ENCODE results near the gene MPPED2. TPM values are rescaled to one million over a fixed set of nuclear protein-coding genes. Genes with fewer than 3 reads are reported as not detected.

The MPPED2 gene
- total and polyA plus RNA-seq, 10 of the 15 experiments (the other 5 are each of a cell fraction or from before 2014, with no cell fraction given), result not detected

DNA sequence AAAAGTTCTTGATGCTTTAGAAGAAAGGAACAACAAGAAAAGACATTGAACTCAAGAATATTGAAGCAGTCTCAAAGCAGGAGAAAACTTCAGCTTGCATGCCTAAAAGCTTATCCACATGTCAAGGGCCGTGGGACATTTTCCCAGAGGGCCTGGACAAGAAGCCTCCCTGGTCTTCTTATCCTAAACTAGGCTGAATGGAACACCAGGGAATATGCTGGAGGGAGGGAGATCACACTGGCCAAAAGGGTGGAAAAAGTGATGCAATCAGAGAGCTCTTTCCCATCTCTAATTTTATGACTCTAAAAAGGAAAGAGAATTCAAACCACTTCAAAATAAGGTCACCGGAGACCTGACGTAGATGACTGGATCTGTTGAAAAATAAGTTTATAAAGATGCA is 107.2 kb downstream of the MPPED2 start:
- WGBS (ENCODE audit: insufficient coverage, insufficient replicate concordance, low lambda C conversion rate, missing lambda C conversion rate), result 0% methylated on average over 3 of the region's 3 CpGs
- POLR2A ChIA-PET, result no interaction called here
- intact Hi-C loops (cut with micrococcal nuclease; ENCODE audit: unreplicated experiment) (no loop called here), in situ Hi-C loops (cut with MboI) (no loop called here)
- Histone ChIP-seq H3K9ac (ENCODE audit: control insufficient read depth, insufficient read depth, low read length) (no peak overlapping the region), H3K27me3 (replicated peaks in 1 of 2; ENCODE audit: control insufficient read depth in 2 of 2, insufficient read depth in 2 of 2, low read length in 1 of 2) (peaks cover 0 to 7% of the 10 kb centered on the region in 2 experiments; a peak in 1 of 4 replicates), H3K4me3 (no peak overlapping the region), H3K4me2 (ENCODE audit: control insufficient read depth, insufficient read depth) (no peak overlapping the region), H2AFZ (ENCODE audit: control insufficient read depth, low read depth, low read length) (no peak overlapping the region), H3K4me1 (ENCODE audit: control insufficient read depth, insufficient read depth, low read length) (no peaks in the 10 kb centered on the region), H3K9me3 (replicated peaks; ENCODE audit: control insufficient read depth, insufficient read depth, low read length) (no peaks in the 10 kb centered on the region), H3K27ac (ENCODE audit: control insufficient read depth, insufficient read depth) (no peak overlapping the region), H3K36me3 (ENCODE audit: control insufficient read depth in 2 of 2, insufficient read depth in 2 of 2, low read length in 1 of 2) (no peaks in the 10 kb centered on the region), H4K20me1 (ENCODE audit: control insufficient read depth, insufficient read depth) (no peaks in the 10 kb centered on the region), H3K79me2 (ENCODE audit: control insufficient read depth, insufficient read depth, low read length) (no peaks in the 10 kb centered on the region)
- no peak for ATAC-seq
- RAD21 ChIA-PET (ENCODE audit: unreplicated experiment), result no interaction called here
- CTCF ChIA-PET, result no interaction called here
- SMC1A ChIA-PET (ENCODE audit: uncharacterized antibody, unreplicated experiment), result interaction anchor here (0.6 kb wide), 1 partner anchor 173 kb away, joined by 3 read pairs; no protein-coding TSS in a partner anchor
- no peak for FAIRE-seq
- DNase-seq (ENCODE audit: low read depth, low spot score), result no peak
- BruUV-seq (replicated peaks), result no TSS peak
- TF ChIP-seq, protein P1, sequence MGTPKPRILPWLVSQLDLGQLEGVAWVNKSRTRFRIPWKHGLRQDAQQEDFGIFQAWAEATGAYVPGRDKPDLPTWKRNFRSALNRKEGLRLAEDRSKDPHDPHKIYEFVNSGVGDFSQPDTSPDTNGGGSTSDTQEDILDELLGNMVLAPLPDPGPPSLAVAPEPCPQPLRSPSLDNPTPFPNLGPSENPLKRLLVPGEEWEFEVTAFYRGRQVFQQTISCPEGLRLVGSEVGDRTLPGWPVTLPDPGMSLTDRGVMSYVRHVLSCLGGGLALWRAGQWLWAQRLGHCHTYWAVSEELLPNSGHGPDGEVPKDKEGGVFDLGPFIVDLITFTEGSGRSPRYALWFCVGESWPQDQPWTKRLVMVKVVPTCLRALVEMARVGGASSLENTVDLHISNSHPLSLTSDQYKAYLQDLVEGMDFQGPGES (IDR thresholded peaks at IDR 0.05), result no peak
- TF ChIP-seq IKZF2 (IDR thresholded peaks at IDR 0.05) (no peak), ZNF217 (IDR thresholded peaks at IDR 0.05) (no peak), SMARCA5 (IDR thresholded peaks at IDR 0.05) (no peak), NRF1 (conservative IDR thresholded peaks at IDR 0.05; ENCODE audit: low read depth, low read length) (no peak), TBL1XR1 (IDR thresholded peaks at IDR 0.05; ENCODE audit: low read depth, low read length) (no peak), ASH2L (IDR thresholded peaks at IDR 0.05; ENCODE audit: borderline replicate concordance, low read depth) (no peak), MTA2 (IDR thresholded peaks at IDR 0.05; ENCODE audit: low read depth) (no peak), GATAD2B (conservative IDR thresholded peaks at IDR 0.05; ENCODE audit: low read depth) (no peak), PAX8 (IDR thresholded peaks at IDR 0.05) (no peak)
- TF ChIP-seq, protein P2, sequence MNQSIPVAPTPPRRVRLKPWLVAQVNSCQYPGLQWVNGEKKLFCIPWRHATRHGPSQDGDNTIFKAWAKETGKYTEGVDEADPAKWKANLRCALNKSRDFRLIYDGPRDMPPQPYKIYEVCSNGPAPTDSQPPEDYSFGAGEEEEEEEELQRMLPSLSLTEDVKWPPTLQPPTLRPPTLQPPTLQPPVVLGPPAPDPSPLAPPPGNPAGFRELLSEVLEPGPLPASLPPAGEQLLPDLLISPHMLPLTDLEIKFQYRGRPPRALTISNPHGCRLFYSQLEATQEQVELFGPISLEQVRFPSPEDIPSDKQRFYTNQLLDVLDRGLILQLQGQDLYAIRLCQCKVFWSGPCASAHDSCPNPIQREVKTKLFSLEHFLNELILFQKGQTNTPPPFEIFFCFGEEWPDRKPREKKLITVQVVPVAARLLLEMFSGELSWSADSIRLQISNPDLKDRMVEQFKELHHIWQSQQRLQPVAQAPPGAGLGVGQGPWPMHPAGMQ (IDR thresholded peaks at IDR 0.05; ENCODE audit: borderline replicate concordance), result no peak
- TF ChIP-seq, protein P3, sequence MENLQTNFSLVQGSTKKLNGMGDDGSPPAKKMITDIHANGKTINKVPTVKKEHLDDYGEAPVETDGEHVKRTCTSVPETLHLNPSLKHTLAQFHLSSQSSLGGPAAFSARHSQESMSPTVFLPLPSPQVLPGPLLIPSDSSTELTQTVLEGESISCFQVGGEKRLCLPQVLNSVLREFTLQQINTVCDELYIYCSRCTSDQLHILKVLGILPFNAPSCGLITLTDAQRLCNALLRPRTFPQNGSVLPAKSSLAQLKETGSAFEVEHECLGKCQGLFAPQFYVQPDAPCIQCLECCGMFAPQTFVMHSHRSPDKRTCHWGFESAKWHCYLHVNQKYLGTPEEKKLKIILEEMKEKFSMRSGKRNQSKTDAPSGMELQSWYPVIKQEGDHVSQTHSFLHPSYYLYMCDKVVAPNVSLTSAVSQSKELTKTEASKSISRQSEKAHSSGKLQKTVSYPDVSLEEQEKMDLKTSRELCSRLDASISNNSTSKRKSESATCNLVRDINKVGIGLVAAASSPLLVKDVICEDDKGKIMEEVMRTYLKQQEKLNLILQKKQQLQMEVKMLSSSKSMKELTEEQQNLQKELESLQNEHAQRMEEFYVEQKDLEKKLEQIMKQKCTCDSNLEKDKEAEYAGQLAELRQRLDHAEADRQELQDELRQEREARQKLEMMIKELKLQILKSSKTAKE (IDR thresholded peaks at IDR 0.05; ENCODE audit: low read depth, poor library complexity, severe bottlenecking), result no peak
- TF ChIP-seq, protein P4, sequence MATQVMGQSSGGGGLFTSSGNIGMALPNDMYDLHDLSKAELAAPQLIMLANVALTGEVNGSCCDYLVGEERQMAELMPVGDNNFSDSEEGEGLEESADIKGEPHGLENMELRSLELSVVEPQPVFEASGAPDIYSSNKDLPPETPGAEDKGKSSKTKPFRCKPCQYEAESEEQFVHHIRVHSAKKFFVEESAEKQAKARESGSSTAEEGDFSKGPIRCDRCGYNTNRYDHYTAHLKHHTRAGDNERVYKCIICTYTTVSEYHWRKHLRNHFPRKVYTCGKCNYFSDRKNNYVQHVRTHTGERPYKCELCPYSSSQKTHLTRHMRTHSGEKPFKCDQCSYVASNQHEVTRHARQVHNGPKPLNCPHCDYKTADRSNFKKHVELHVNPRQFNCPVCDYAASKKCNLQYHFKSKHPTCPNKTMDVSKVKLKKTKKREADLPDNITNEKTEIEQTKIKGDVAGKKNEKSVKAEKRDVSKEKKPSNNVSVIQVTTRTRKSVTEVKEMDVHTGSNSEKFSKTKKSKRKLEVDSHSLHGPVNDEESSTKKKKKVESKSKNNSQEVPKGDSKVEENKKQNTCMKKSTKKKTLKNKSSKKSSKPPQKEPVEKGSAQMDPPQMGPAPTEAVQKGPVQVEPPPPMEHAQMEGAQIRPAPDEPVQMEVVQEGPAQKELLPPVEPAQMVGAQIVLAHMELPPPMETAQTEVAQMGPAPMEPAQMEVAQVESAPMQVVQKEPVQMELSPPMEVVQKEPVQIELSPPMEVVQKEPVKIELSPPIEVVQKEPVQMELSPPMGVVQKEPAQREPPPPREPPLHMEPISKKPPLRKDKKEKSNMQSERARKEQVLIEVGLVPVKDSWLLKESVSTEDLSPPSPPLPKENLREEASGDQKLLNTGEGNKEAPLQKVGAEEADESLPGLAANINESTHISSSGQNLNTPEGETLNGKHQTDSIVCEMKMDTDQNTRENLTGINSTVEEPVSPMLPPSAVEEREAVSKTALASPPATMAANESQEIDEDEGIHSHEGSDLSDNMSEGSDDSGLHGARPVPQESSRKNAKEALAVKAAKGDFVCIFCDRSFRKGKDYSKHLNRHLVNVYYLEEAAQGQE (IDR thresholded peaks at IDR 0.05; ENCODE audit: low read depth, low read length), result no peak
- TF ChIP-seq, protein P5, sequence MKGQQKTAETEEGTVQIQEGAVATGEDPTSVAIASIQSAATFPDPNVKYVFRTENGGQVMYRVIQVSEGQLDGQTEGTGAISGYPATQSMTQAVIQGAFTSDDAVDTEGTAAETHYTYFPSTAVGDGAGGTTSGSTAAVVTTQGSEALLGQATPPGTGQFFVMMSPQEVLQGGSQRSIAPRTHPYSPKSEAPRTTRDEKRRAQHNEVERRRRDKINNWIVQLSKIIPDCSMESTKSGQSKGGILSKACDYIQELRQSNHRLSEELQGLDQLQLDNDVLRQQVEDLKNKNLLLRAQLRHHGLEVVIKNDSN (IDR thresholded peaks at IDR 0.05; ENCODE audit: borderline replicate concordance, extremely low read length, insufficient read depth, low read depth, low read length), result no peak
- TF ChIP-seq, protein P6, sequence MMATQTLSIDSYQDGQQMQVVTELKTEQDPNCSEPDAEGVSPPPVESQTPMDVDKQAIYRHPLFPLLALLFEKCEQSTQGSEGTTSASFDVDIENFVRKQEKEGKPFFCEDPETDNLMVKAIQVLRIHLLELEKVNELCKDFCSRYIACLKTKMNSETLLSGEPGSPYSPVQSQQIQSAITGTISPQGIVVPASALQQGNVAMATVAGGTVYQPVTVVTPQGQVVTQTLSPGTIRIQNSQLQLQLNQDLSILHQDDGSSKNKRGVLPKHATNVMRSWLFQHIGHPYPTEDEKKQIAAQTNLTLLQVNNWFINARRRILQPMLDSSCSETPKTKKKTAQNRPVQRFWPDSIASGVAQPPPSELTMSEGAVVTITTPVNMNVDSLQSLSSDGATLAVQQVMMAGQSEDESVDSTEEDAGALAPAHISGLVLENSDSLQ (IDR thresholded peaks at IDR 0.05), result no peak

All from GM12878 (cell line).